Naive thymus-derived CD4-positive, alpha-beta T cell (primary cell): Measurements from ENCODE around the gene C6orf163. TPM values are rescaled to one million over a fixed set of nuclear protein-coding genes. Genes with fewer than 3 reads are reported as not detected.

Experiments
- ATAC-seq: fragments of 150-1000 bp; cut with Tn5 transposase; 2 replicates; pipeline ENCODE4 v1.10.0; 2021; ENCODE audit warnings: mild to moderate bottlenecking, moderate library complexity
- CTCF ChIA-PET: fragments of 350-600 bp; sonication (Branson Sonifier 250); formaldehyde crosslinking; loops from one replicate; lab custom pipeline; 2021; ENCODE audit warnings: antibody characterized with exemption; lab: Charles Lee
- POLR2A ChIA-PET: fragments of 350-600 bp; sonication (Branson Sonifier 250); formaldehyde crosslinking; loops from one replicate; lab custom pipeline; 2021; ENCODE audit warnings: antibody characterized with exemption, inconsistent platforms; lab: Charles Lee
- DNase-seq, 9 donors: peaks; one replicate each; pipeline versions ENCODE4 v3.0.0 to v3.0.0-alpha.2; 2020 to 2022; ENCODE audit warnings: mixed read lengths in 1 of 9
- H3K27ac ChIP-seq: one replicate; pipeline ENCODE4 v1.7.0; 2013; ENCODE audit warnings: mild to moderate bottlenecking, low read depth, low read length, moderate library complexity
- H3K27me3 ChIP-seq, 2 donors: one replicate each; pipeline ENCODE4 v1.7.0; 2013; ENCODE audit warnings: low read length in 2 of 2, mild to moderate bottlenecking in 2 of 2, moderate library complexity in 2 of 2; ENCODE audit not compliant: control insufficient read depth in 2 of 2, insufficient read depth in 2 of 2
- H3K36me3 ChIP-seq, 3 experiments: 1 replicate in 2 of 3; 2 replicates in 1 of 3; pipeline ENCODE4 v1.7.0; 2013; ENCODE audit warnings: low read length in 3 of 3, mild to moderate bottlenecking in 3 of 3, moderate library complexity in 1 of 3; ENCODE audit not compliant: insufficient read depth in 3 of 3, control insufficient read depth in 2 of 3
- H3K4me1 ChIP-seq, 2 donors: one replicate each; pipeline ENCODE4 v1.7.0; 2013; ENCODE audit warnings: low read length in 2 of 2, mild to moderate bottlenecking in 2 of 2, moderate library complexity in 1 of 2; ENCODE audit not compliant: control insufficient read depth in 2 of 2, insufficient read depth in 2 of 2
- H3K4me3 ChIP-seq: 2 replicates; pipeline ENCODE4 v1.7.0; 2013; ENCODE audit warnings: mild to moderate bottlenecking, low read length
- H3K9me3 ChIP-seq, 3 experiments: 1 replicate in 2 of 3; 2 replicates in 1 of 3; pipeline ENCODE4 v1.7.0; 2013; ENCODE audit warnings: low read length in 3 of 3; ENCODE audit not compliant: control insufficient read depth in 2 of 3
- H3K27ac Mint-ChIP-seq, 9 donors: one replicate each; pipeline ENCODE4 v1.8.0; 2020 to 2022; ENCODE audit warnings: mixed read lengths in 9 of 9, mild to moderate bottlenecking in 8 of 9, moderate library complexity in 5 of 9, inconsistent platforms in 2 of 9
- H3K27me3 Mint-ChIP-seq, 5 donors: one replicate each; pipeline ENCODE4 v1.8.0; 2021 to 2022; ENCODE audit warnings: mixed read lengths in 5 of 5, mild to moderate bottlenecking in 1 of 5
- H3K36me3 Mint-ChIP-seq, 5 donors: one replicate each; pipeline ENCODE4 v1.8.0; 2020 to 2022; ENCODE audit warnings: mixed read lengths in 5 of 5, mild to moderate bottlenecking in 3 of 5, inconsistent platforms in 1 of 5
- H3K4me1 Mint-ChIP-seq, 7 donors: one replicate each; pipeline ENCODE4 v1.8.0; 2020 to 2022; ENCODE audit warnings: mixed read lengths in 7 of 7, mild to moderate bottlenecking in 3 of 7, inconsistent platforms in 1 of 7
- H3K4me3 Mint-ChIP-seq, 10 donors: one replicate each; pipeline ENCODE4 v1.8.0; 2020 to 2022; ENCODE audit warnings: mild to moderate bottlenecking in 10 of 10, mixed read lengths in 10 of 10, moderate library complexity in 6 of 10, inconsistent platforms in 2 of 10
- H3K9me3 Mint-ChIP-seq, 11 donors: one replicate each; pipeline ENCODE4 v1.8.0; 2020 to 2022; ENCODE audit warnings: mixed read lengths in 11 of 11, mild to moderate bottlenecking in 4 of 11, inconsistent platforms in 1 of 11, moderate library complexity in 1 of 11
- intact Hi-C, 2 donors: fragments of 100-400 bp; cut with micrococcal nuclease; formaldehyde crosslinking; loops; one replicate each; pipeline ENCODE4 v1.15.1; 2023
- polyA plus RNA-seq, 2 donors: library from polyadenylated mRNA; unstranded; fragments of 300-500 nt; fragmentation: Illumina TruSeq; gene quantifications; one replicate each; pipeline ENCODE4 v1.2.3, GENCODE V29; 2021
- total RNA-seq, 6 experiments: library from RNA in 5 of 6; stranded (reverse) in 5 of 6; gene quantifications; 1 replicate in 5 of 6; 2 replicates in 1 of 6; pipeline ENCODE4 v1.2.3 and lab custom pipeline; 2021 to 2026

Gene C6orf163
- total and polyA plus RNA-seq, 7 experiments from 2014 or later = 0.65 to 6.9 (median 1.9) TPM

GRCh38 chr6:87333591-87334181, 10.9 kb upstream of the C6orf163 start:
- Histone ChIP-seq H3K27me3 (no peaks in the 10 kb centered on the region), H3K9me3 (peaks cover 0 to 5% (median 0%) of the 10 kb centered on the region in 3 experiments), H3K36me3 (peaks cover 0 to 5% (median 0%) of the 10 kb centered on the region in 3 experiments), H3K4me3 (no peak overlapping the region), H3K4me1 (peaks cover 0 to 8% of the 10 kb centered on the region in 2 donors), H3K27ac (no peak overlapping the region)
- Mint-ChIP-seq H3K4me3 (peak overlapping the region; percentile 19 to 66 (median 48)), H3K4me1 (peaks cover 14 to 49% (median 25%) of the 10 kb centered on the region in 7 donors), H3K36me3 (peaks cover 15 to 39% (median 25%) of the 10 kb centered on the region in 5 donors), H3K27ac (peak overlapping the region; percentile 31 to 86 (median 66)), H3K9me3 (peaks cover 2 to 16% (median 9%) of the 10 kb centered on the region in 11 donors), H3K27me3 (no peaks in the 10 kb centered on the region)
- intact Hi-C loops = loop anchor here in 1 of 2 donors (1.0 kb wide), 1 partner anchor 11 kb away; the partner anchor contains the start of gene SMIM8
- peak; percentile 41 for ATAC-seq
- peak in 6 of 9 donors; percentile 3 to 32 (median 16) for DNase-seq
- POLR2A ChIA-PET = no interaction called here
- CTCF ChIA-PET = no interaction called here

GRCh38 chr6:87334683-87335082, 9.9 kb upstream of the C6orf163 start:
- H3K36me3 ChIP-seq = peaks cover 0 to 5% (median 0%) of the 10 kb centered on the region in 3 experiments
- DNase-seq (no peak), ATAC-seq (no peak)
- H3K27me3 ChIP-seq = no peaks in the 10 kb centered on the region
- H3K4me1 Mint-ChIP-seq = peaks cover 14 to 43% (median 25%) of the 10 kb centered on the region in 7 donors
- H3K27ac Mint-ChIP-seq = no peak overlapping the region
- no peak overlapping the region for H3K4me3 Mint-ChIP-seq
- H3K4me3 ChIP-seq = no peak overlapping the region
- intact Hi-C loops = no loop called here
- peaks cover 0 to 5% (median 0%) of the 10 kb centered on the region in 3 experiments for H3K9me3 ChIP-seq
- no peak overlapping the region for H3K27ac ChIP-seq
- peaks cover 14 to 34% (median 25%) of the 10 kb centered on the region in 5 donors for H3K36me3 Mint-ChIP-seq
- peaks cover 0 to 8% of the 10 kb centered on the region in 2 donors for H3K4me1 ChIP-seq
- peaks cover 2 to 16% (median 9%) of the 10 kb centered on the region in 11 donors for H3K9me3 Mint-ChIP-seq
- H3K27me3 Mint-ChIP-seq = no peaks in the 10 kb centered on the region
- POLR2A ChIA-PET = no interaction called here
- CTCF ChIA-PET = no interaction called here

GRCh38 chr6:87336367-87336766, 8.2 kb upstream of the C6orf163 start:
- no peak overlapping the region for H3K27ac ChIP-seq
- H3K9me3 ChIP-seq = peaks cover 0 to 5% (median 0%) of the 10 kb centered on the region in 3 experiments
- Mint-ChIP-seq H3K9me3 (peaks cover 2 to 16% (median 9%) of the 10 kb centered on the region in 11 donors), H3K36me3 (peaks cover 14 to 40% (median 25%) of the 10 kb centered on the region in 5 donors), H3K27me3 (no peaks in the 10 kb centered on the region), H3K4me3 (no peak overlapping the region), H3K27ac (no peak overlapping the region), H3K4me1 (peaks cover 14 to 31% (median 23%) of the 10 kb centered on the region in 7 donors)
- no peaks in the 10 kb centered on the region for H3K27me3 ChIP-seq
- H3K4me1 ChIP-seq = peaks cover 0 to 8% of the 10 kb centered on the region in 2 donors
- H3K36me3 ChIP-seq = peaks cover 0 to 5% (median 0%) of the 10 kb centered on the region in 3 experiments
- no peak overlapping the region for H3K4me3 ChIP-seq
- POLR2A ChIA-PET = no interaction called here
- no peak for ATAC-seq
- CTCF ChIA-PET = interaction anchor here (0.6 kb wide), 1 partner anchor 1446 kb away, joined by 3 read pairs; no protein-coding TSS in a partner anchor
- no peak for DNase-seq
- intact Hi-C loops = no loop called here

- no peak for DNase-seq
- Mint-ChIP-seq H3K9me3 (no peaks in the 10 kb centered on the region), H3K4me3 (no peak overlapping the region), H3K27me3 (no peaks in the 10 kb centered on the region), H3K27ac (no peak overlapping the region), H3K36me3 (peaks cover 2 to 42% (median 22%) of the 10 kb centered on the region in 5 donors), H3K4me1 (peaks cover 0 to 7% (median 5%) of the 10 kb centered on the region in 7 donors)
- Histone ChIP-seq H3K27ac (no peak overlapping the region), H3K4me3 (no peak overlapping the region), H3K36me3 (no peaks in the 10 kb centered on the region), H3K27me3 (no peaks in the 10 kb centered on the region), H3K9me3 (no peaks in the 10 kb centered on the region), H3K4me1 (no peaks in the 10 kb centered on the region)
- ChIA-PET CTCF (no interaction called here), POLR2A (no interaction called here)
- no peak for ATAC-seq
- intact Hi-C loops = no loop called here
Observed at GRCh38 chr6:87340230-87340629, 4.4 kb upstream of the C6orf163 start.

GRCh38 chr6:87341158-87341557, 3.5 kb upstream of the C6orf163 start:
- Mint-ChIP-seq H3K4me1 (peaks cover 0 to 4% (median 4%) of the 10 kb centered on the region in 7 donors), H3K27ac (no peak overlapping the region), H3K4me3 (no peak overlapping the region), H3K9me3 (no peaks in the 10 kb centered on the region), H3K36me3 (peaks cover 2 to 45% (median 20%) of the 10 kb centered on the region in 5 donors), H3K27me3 (no peaks in the 10 kb centered on the region)
- POLR2A ChIA-PET = no interaction called here
- Histone ChIP-seq H3K27me3 (no peaks in the 10 kb centered on the region), H3K36me3 (no peaks in the 10 kb centered on the region), H3K4me1 (no peaks in the 10 kb centered on the region), H3K4me3 (no peak overlapping the region), H3K9me3 (no peaks in the 10 kb centered on the region), H3K27ac (no peak overlapping the region)
- intact Hi-C loops = no loop called here
- DNase-seq (no peak), ATAC-seq (no peak)
- CTCF ChIA-PET = no interaction called here

- Mint-ChIP-seq H3K9me3 (no peaks in the 10 kb centered on the region), H3K27ac (no peak overlapping the region), H3K27me3 (no peaks in the 10 kb centered on the region), H3K36me3 (peaks cover 2 to 46% (median 16%) of the 10 kb centered on the region in 5 donors), H3K4me1 (no peaks in the 10 kb centered on the region), H3K4me3 (no peak overlapping the region)
- no peak for ATAC-seq
- no peaks in the 10 kb centered on the region for H3K4me1 ChIP-seq
- intact Hi-C loops = no loop called here
- H3K36me3 ChIP-seq = no peaks in the 10 kb centered on the region
- no peak for DNase-seq
- H3K4me3 ChIP-seq = no peak overlapping the region
- no peaks in the 10 kb centered on the region for H3K9me3 ChIP-seq
- POLR2A ChIA-PET = no interaction called here
- CTCF ChIA-PET = no interaction called here
- H3K27me3 ChIP-seq = no peaks in the 10 kb centered on the region
- no peak overlapping the region for H3K27ac ChIP-seq
Observed at GRCh38 chr6:87341899-87342298, 2.7 kb upstream of the C6orf163 start.

- Histone ChIP-seq H3K4me3 (no peak overlapping the region), H3K4me1 (no peaks in the 10 kb centered on the region), H3K27ac (no peak overlapping the region), H3K9me3 (no peaks in the 10 kb centered on the region), H3K36me3 (no peaks in the 10 kb centered on the region), H3K27me3 (no peaks in the 10 kb centered on the region)
- Mint-ChIP-seq H3K4me3 (no peak overlapping the region), H3K27ac (no peak overlapping the region), H3K27me3 (no peaks in the 10 kb centered on the region), H3K9me3 (no peaks in the 10 kb centered on the region), H3K36me3 (peaks cover 2 to 50% (median 16%) of the 10 kb centered on the region in 5 donors), H3K4me1 (no peaks in the 10 kb centered on the region)
- POLR2A ChIA-PET = no interaction called here
- intact Hi-C loops = no loop called here
- ATAC-seq (no peak), DNase-seq (no peak)
- CTCF ChIA-PET = no interaction called here
Observed at GRCh38 chr6:87342829-87343228, 1.8 kb upstream of the C6orf163 start.
